Measurements from ENCODE around the gene PCDHA4.

Gene PCDHA4

DNA sequence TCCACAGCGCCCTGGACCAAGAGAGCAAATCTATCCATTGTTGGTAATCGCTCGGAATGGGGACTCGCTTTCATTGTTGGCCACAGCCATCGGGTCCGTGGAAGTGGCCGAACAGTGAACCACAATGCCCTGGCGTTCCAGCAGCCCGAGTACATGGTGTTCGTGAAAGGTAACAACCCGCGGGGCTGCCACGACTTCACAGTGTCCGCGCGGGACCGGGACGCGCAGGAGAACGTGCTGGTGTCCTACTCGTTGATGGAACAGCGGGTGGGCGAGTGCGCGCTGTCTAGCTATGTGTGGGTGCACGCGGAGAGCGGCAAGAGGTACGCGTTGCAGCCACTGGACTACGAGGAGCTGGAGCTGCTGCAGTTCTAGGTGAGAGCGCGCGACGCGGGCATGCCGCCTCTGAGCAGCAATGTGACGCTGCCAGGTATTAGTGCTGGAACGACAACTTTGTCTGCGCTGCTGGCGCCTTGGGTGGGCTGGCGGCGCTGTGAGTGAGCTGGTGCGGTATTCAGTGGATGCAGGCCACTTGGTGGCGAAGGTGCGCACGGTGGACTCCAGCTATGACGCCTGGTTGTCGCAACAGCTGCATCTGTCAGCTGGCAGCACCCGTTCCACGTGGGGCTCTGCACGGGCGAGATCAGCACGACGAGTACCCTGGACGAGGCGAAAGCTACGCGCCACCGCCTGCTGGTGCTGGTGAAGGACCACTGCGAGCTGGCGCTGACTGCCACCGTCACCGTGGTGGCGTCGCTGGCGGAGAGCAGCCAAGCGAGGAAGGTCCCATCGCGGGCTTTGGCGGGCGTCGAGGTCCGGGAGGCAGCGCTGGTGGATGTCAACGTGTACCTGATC, 55.8 kb downstream of the PCDHA4 start:
- Histone ChIP-seq H4K20me1 (ENCODE audit: insufficient read depth, low read length, poor library complexity, severe bottlenecking) (no peaks in the 10 kb centered on the region), H3K9me2 (replicated peaks; ENCODE audit: low read depth, low read length) (no peaks in the 10 kb centered on the region), H3K4me3 (ENCODE audit: low read length, poor library complexity, severe bottlenecking) (no peak overlapping the region), H3K9me3 (ENCODE audit: insufficient read depth, low read depth, low read length) (no peaks in the 10 kb centered on the region), H2AFZ (ENCODE audit: low read length) (no peak overlapping the region), H3K27me3 (ENCODE audit: insufficient read depth, low read length, poor library complexity, severe bottlenecking) (no peaks in the 10 kb centered on the region), H3K36me3 (ENCODE audit: insufficient read depth, low read length) (no peaks in the 10 kb centered on the region), H3K4me1 (ENCODE audit: insufficient read depth, low read length, poor library complexity, severe bottlenecking) (no peaks in the 10 kb centered on the region), H3K9ac (ENCODE audit: low read depth, low read length, poor library complexity, severe bottlenecking) (no peak overlapping the region), H3F3A (ENCODE audit: low read depth) (no peaks in the 10 kb centered on the region), H3K4me2 (ENCODE audit: low read depth, low read length, poor library complexity, severe bottlenecking) (no peak overlapping the region), H3K79me2 (ENCODE audit: insufficient read depth, low read length) (no peaks in the 10 kb centered on the region)
- TF ChIP-seq CTCF (conservative IDR thresholded peaks at IDR 0.05; ENCODE audit: low read length) (no peak), EZH2phosphoT487 (IDR thresholded peaks at IDR 0.05; ENCODE audit: borderline replicate concordance) (no peak)

Measured in Loucy (cell line).